ENCODE measurements around the gene RALGAPA1. TPM values are rescaled to one million over a fixed set of nuclear protein-coding genes. Genes with fewer than 3 reads are reported as not detected.

The RALGAPA1 gene
- total RNA-seq, 4 donors from 2014 or later: 52.5 to 127 (median 67.7) TPM

DNA sequence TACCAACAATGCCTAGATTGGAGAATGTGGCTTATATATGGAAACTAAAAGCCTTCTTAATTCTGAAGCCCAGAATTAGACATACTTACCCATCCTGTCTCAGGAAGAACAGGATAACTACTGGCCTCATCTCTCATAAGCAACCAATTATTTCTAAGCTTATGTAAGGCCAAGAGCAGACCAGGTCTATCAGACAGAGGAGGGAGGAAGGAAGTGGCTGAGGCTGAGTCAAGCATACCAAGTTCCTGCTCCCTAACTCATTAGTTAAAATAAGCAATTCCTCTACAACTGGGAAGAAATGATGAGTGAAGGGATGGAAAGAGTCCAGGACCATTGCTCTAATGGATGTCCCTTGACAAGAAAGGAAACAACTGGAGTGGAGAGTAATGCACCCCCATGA lies 302.2 kb downstream of the RALGAPA1 start:
- no peak overlapping the region for H3K27ac ChIP-seq
- no peak for DNase-seq (ENCODE audit: low spot score in 2 of 2)
- no peaks in the 10 kb centered on the region for H3K9me3 ChIP-seq
- no peaks in the 10 kb centered on the region for H3K36me3 ChIP-seq
- H3K4me1 ChIP-seq: no peaks in the 10 kb centered on the region
- no peak overlapping the region for H3K4me3 ChIP-seq
- no peaks in the 10 kb centered on the region for H3K27me3 ChIP-seq
- TF ChIP-seq POLR2AphosphoS5 (IDR thresholded peaks at IDR 0.05) (no peak), EP300 (IDR thresholded peaks at IDR 0.05) (no peak), POLR2A (IDR thresholded peaks at IDR 0.05) (no peak)
- TF ChIP-seq, protein P1, sequence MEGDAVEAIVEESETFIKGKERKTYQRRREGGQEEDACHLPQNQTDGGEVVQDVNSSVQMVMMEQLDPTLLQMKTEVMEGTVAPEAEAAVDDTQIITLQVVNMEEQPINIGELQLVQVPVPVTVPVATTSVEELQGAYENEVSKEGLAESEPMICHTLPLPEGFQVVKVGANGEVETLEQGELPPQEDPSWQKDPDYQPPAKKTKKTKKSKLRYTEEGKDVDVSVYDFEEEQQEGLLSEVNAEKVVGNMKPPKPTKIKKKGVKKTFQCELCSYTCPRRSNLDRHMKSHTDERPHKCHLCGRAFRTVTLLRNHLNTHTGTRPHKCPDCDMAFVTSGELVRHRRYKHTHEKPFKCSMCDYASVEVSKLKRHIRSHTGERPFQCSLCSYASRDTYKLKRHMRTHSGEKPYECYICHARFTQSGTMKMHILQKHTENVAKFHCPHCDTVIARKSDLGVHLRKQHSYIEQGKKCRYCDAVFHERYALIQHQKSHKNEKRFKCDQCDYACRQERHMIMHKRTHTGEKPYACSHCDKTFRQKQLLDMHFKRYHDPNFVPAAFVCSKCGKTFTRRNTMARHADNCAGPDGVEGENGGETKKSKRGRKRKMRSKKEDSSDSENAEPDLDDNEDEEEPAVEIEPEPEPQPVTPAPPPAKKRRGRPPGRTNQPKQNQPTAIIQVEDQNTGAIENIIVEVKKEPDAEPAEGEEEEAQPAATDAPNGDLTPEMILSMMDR (IDR thresholded peaks at IDR 0.05): no peak

DNA sequence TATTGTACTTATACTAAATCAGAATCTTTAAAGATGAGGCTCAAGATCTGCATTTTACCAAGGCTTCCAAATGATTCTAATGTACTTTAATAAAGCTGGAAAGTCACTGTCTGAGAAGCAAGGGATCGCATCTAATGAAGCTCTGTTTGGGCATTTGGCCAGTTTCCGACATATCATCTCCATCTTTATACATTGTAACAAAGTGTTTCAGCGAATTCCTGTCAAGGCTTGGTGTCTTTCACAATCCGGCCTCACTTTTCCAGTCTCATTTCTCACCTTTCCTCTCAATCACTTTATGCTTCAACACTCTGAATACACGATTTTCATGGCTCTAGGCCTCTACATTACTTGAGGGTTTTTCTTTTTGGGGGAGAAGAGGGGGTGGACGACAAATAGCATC lies 302.6 kb downstream of the RALGAPA1 start:
- Histone ChIP-seq H3K36me3 (no peaks in the 10 kb centered on the region), H3K4me1 (no peaks in the 10 kb centered on the region), H3K27me3 (no peaks in the 10 kb centered on the region), H3K9me3 (no peaks in the 10 kb centered on the region), H3K4me3 (no peak overlapping the region), H3K27ac (no peak overlapping the region)
- WGBS: 67% methylated on average over 6 of the region's 6 CpGs
- DNase-seq (ENCODE audit: low spot score in 2 of 2): no peak
- TF ChIP-seq EP300 (IDR thresholded peaks at IDR 0.05) (no peak), POLR2AphosphoS5 (IDR thresholded peaks at IDR 0.05) (no peak), POLR2A (IDR thresholded peaks at IDR 0.05) (no peak)
- TF ChIP-seq, protein P1 (IDR thresholded peaks at IDR 0.05): no peak

DNA sequence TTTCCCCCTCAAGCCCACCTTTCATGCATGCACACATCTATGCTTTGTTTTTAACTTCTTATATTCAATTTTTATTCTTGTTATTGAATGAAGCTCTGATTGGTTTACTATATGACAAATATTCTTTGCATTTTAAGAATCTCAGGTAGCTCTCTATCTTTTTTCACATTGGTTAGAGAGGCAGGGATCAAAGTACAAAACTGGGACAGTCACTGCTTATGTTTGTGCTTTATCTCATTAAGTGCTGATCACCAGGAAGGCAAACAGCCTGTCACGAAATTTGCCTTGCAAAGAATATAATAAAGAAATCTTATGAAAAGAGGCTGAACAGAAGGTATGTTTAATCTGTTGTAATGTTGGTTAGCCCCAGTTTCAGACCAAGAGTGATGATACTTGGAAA lies 304.8 kb downstream of the RALGAPA1 start:
- H3K27ac ChIP-seq: no peak overlapping the region
- H3K36me3 ChIP-seq: no peaks in the 10 kb centered on the region
- WGBS: 40% methylated on average over 1 of the region's 1 CpG
- H3K4me1 ChIP-seq: no peaks in the 10 kb centered on the region
- no peak for DNase-seq (ENCODE audit: low spot score in 2 of 2)
- TF ChIP-seq EP300 (IDR thresholded peaks at IDR 0.05) (no peak), POLR2A (IDR thresholded peaks at IDR 0.05) (no peak), POLR2AphosphoS5 (IDR thresholded peaks at IDR 0.05) (no peak)
- TF ChIP-seq, protein P1 (IDR thresholded peaks at IDR 0.05): no peak
- H3K27me3 ChIP-seq: no peaks in the 10 kb centered on the region
- no peaks in the 10 kb centered on the region for H3K9me3 ChIP-seq
- H3K4me3 ChIP-seq: no peak overlapping the region

DNA sequence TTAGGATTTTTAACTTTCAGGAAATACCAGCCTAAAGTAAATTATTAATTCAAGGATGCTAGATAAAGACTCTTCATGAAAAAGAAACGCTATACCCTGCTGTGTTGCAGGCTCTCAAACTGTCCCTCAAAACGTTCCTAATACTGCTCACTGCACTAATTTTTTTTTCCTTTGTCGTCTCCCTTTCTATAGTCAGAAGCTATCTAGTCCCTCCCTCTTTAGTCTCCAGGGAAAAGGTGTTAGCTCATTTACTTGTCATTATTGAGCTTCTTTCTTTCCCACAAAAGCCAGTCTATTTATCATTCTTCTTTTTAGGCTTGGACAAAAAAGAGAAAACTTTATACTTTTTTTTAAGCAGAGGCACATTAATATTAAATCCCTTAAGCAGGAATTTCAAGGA lies 305.4 kb downstream of the RALGAPA1 start:
- 30% methylated on average over 3 of the region's 3 CpGs for WGBS
- no peak for TF ChIP-seq POLR2AphosphoS5 (IDR thresholded peaks at IDR 0.05)
- TF ChIP-seq, protein P1 (IDR thresholded peaks at IDR 0.05): no peak
- no peak for TF ChIP-seq POLR2A (IDR thresholded peaks at IDR 0.05)
- no peak for TF ChIP-seq EP300 (IDR thresholded peaks at IDR 0.05)
- Histone ChIP-seq H3K9me3 (no peaks in the 10 kb centered on the region), H3K4me1 (no peaks in the 10 kb centered on the region), H3K4me3 (no peak overlapping the region), H3K36me3 (no peaks in the 10 kb centered on the region), H3K27me3 (no peaks in the 10 kb centered on the region), H3K27ac (no peak overlapping the region)
- no peak for DNase-seq (ENCODE audit: low spot score in 2 of 2)

DNA sequence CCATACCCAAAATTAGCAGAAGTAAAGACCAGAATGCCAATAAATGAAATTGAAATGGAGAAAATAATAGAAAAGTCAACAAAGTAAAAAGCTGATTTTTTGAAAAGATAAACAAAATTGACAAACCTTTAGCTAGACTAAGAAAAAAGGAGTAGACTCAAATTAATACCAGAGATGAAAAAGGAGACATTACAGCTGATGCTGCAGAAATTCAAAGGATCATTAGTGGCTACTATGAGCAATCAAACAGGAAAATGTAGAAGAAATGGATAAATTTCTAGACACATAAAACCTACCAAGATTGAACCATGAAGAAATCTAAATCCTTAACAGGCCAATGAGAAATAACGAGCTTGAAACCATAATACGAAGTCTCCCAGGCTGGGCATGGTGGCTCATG lies 309.9 kb downstream of the RALGAPA1 start:
- Histone ChIP-seq H3K36me3 (no peaks in the 10 kb centered on the region), H3K9me3 (no peaks in the 10 kb centered on the region), H3K4me1 (no peaks in the 10 kb centered on the region), H3K4me3 (no peak overlapping the region), H3K27ac (no peak overlapping the region), H3K27me3 (no peaks in the 10 kb centered on the region)
- DNase-seq (ENCODE audit: low spot score in 2 of 2): no peak
- no peak for TF ChIP-seq POLR2AphosphoS5 (IDR thresholded peaks at IDR 0.05)
- TF ChIP-seq, protein P1 (IDR thresholded peaks at IDR 0.05): no peak
- TF ChIP-seq EP300 (IDR thresholded peaks at IDR 0.05): no peak
- TF ChIP-seq POLR2A (IDR thresholded peaks at IDR 0.05): no peak
- 100% methylated on average over 2 of the region's 2 CpGs for WGBS

Data from suprapubic skin (tissue), 4 donors.